Kidney epithelial cell (primary cell): Measurements from ENCODE around the gene PTPA. TPM values are rescaled to one million over a fixed set of nuclear protein-coding genes. Genes with fewer than 3 reads are reported as not detected.
"Not testable (repeated sequence)": the region's sequence is repeated elsewhere in the genome, so short reads cannot be mapped to it uniquely, and the experiment has no call there.

Source experiments
- DNase-seq: peaks from one replicate; pipeline ENCODE4 v3.0.0-alpha.2; 2010; ENCODE audit warnings: low read depth
- H3K27me3 ChIP-seq: 2 replicates; pipeline ENCODE4 v1.6.0; 2011; ENCODE audit warnings: low read length; ENCODE audit not compliant: control insufficient read depth, insufficient read depth
- H3K36me3 ChIP-seq: 2 replicates; pipeline ENCODE4 v1.5.1; 2011; ENCODE audit warnings: low read length; ENCODE audit not compliant: control insufficient read depth, insufficient read depth
- H3K4me3 ChIP-seq: 2 replicates; pipeline ENCODE4 v1.5.1; 2011; ENCODE audit warnings: low read depth, mild to moderate bottlenecking, control low read depth, low read length
- CTCF ChIP-seq: IDR thresholded peaks from 2 replicates; pipeline ENCODE4 v1.5.1; 2011; ENCODE audit warnings: mild to moderate bottlenecking, moderate library complexity, low read length, control low read depth, inconsistent platforms; ENCODE audit not compliant: insufficient read depth, poor library complexity, severe bottlenecking
- total RNA-seq: library from RNA; depleted of rRNA; stranded (reverse); fragments of >200 nt; gene quantifications from 2 replicates; pipeline ENCODE4 v1.2.3, GENCODE V29; 2015

Gene PTPA
- total RNA-seq, 1 donor from 2014 or later, result 167 TPM

- no peak for TF ChIP-seq CTCF
- Histone ChIP-seq H3K4me3 (no peak overlapping the region), H3K36me3 (no peaks in the 10 kb centered on the region), H3K27me3 (no peaks in the 10 kb centered on the region)
- no peak for DNase-seq
Measured at GRCh38 chr9:129121483-129121882, 10.3 kb downstream of the PTPA start.

- Histone ChIP-seq H3K36me3 (no peaks in the 10 kb centered on the region), H3K27me3 (no peaks in the 10 kb centered on the region), H3K4me3 (no peak overlapping the region)
- DNase-seq, result no peak
- no peak for TF ChIP-seq CTCF
Measured at GRCh38 chr9:129122133-129122532, 10.9 kb downstream of the PTPA start.

GRCh38 chr9:129122976-129123375, 11.8 kb downstream of the PTPA start:
- H3K4me3 ChIP-seq, H3K36me3 ChIP-seq, DNase-seq: not testable (repeated sequence)

GRCh38 chr9:129124506-129125069, 13.4 kb downstream of the PTPA start:
- DNase-seq, result no peak
- Histone ChIP-seq H3K36me3 (no peaks in the 10 kb centered on the region), H3K27me3 (no peaks in the 10 kb centered on the region), H3K4me3 (no peak overlapping the region)
- no peak for TF ChIP-seq CTCF

More at GRCh38 chr9:129122976-129123375, 11.8 kb downstream of the PTPA start:
- H3K27me3 ChIP-seq, result not testable (repeated sequence)

- TF ChIP-seq CTCF, result no peak
Measured at GRCh38 chr9:129125478-129125877, 14.3 kb downstream of the PTPA start.

GRCh38 chr9:129126749-129127618, 15.8 kb downstream of the PTPA start:
- Histone ChIP-seq H3K27me3 (no peaks in the 10 kb centered on the region), H3K4me3 (no peak overlapping the region), H3K36me3 (no peaks in the 10 kb centered on the region)
- no peak for DNase-seq
- no peak for TF ChIP-seq CTCF

More at GRCh38 chr9:129125478-129125877, 14.3 kb downstream of the PTPA start:
- H3K4me3 ChIP-seq, result no peak overlapping the region
- no peak for DNase-seq
- H3K27me3 ChIP-seq, result no peaks in the 10 kb centered on the region
- H3K36me3 ChIP-seq, result no peaks in the 10 kb centered on the region
